COLO668 (cell line): ENCODE data around the gene EEF1A2.
"Not testable (repeated sequence)": the region's sequence is repeated elsewhere in the genome, so short reads cannot be mapped to it uniquely, and the experiment has no call there.

ENCODE experiments used
- DNase-seq: peaks from one replicate; lab custom pipeline; 2025; ENCODE audit not compliant: unreplicated experiment; lab: John Stamatoyannopoulos, UW

EEF1A2 gene

DNA sequence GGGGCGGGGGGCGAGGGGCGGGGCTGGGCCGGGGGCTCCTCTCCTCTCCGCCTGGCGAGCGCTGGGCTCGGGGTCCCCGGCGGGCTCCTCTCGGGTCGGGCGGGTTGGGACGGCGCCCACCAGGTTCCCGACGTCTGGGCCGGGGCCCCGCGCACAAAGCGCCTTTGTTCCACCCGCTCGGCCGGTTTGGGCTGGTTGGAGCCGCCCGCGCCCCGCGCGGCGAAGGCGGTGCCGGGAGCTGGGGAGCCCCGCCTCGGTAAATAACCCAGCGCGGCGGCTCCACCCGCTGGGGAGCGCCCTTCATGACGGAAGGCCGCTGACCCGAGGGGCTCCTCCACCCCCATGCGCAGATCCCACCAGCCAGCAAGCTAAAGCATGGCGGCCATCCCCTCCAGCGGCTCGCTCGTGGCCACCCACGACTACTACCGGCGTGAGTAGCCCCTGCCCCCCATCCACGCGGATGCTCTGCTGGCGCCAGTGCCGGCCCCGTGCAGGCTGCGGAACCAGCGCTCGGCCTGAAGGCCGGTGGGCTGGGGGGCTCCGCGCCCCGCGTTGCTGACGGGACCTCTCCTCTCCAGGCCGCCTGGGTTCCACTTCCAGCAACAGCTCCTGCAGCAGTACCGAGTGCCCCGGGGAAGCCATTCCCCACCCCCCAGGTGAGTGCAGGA, 22.2 kb upstream of the EEF1A2 start:
- DNase-seq, result peak; percentile 94

DNA sequence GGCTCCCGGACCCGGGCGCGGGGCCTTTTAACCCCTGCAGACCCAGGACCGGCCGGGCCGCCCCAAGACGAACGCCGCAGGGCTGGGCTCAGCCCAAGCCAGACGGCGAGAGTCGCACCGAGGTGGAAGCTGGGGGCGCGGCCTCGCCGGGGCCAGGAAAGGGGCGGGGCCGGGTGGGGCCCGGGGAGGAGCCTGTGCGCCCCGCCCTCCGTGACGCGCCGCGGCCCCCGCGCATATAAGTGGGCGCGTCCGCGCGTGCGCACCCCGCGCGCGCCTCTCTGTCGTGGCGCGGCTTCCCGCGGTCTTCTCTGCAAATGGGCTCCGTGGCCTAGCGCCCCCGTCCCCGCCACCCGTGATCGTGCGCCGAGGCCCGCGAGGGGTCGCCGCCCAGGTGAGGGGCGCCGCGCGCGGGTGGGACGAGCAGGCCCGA, 21.6 kb upstream of the EEF1A2 start, which contains the start of gene PPDPF:
Gene PPDPF (plus strand): TSS at position 262 of the 430 bp plus-strand sequence. CDS start 544 bp downstream, outside the sequence.
- peak; percentile 91 for DNase-seq

DNA sequence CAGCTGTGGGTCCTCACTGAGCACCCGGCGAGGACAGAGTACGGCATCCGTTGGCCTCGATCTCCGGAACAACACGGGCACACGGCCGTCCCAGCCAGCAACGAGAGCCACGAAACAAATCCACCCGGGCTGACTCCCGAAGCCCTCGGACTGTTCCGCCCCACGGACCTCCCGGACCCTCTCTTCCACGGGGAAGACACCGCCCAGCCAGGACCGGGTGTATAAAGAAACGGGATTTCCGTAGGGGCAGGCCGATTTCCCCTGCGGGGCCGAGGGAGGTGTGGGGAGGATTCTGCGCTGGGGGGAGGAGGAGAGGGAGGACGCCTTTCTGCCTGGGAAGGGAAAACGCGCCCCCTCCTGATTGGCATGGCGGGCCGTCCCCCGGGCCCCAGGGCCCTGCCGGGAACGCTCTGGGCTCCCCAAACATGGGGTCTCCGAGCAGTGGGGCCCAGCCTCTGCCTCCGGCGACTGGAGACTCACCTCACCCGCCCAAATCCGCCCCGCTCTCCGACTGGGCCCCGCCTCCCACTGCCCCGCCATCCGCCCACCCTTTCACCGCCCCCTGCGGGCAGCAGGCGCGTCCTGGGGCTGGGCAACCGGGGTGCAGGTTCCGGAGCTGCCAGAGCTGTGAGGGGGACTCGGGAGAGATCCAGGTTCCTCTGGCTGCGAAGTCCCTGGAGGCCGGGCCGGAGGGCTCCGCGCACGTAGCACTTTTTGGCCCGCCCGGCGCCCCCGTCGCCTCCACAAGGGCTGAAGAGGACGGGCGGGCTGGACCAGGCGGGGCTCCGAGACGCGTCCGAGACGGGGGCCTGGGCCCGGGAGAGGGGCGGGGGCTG, 21.0 kb upstream of the EEF1A2 start:
- DNase-seq, result peak; percentile 70

GRCh38 chr20:63518946-63519667, 20.2 kb upstream of the EEF1A2 start:
- no peak for DNase-seq

GRCh38 chr20:63518351-63518861, 19.5 kb upstream of the EEF1A2 start:
- DNase-seq, result no peak

DNA sequence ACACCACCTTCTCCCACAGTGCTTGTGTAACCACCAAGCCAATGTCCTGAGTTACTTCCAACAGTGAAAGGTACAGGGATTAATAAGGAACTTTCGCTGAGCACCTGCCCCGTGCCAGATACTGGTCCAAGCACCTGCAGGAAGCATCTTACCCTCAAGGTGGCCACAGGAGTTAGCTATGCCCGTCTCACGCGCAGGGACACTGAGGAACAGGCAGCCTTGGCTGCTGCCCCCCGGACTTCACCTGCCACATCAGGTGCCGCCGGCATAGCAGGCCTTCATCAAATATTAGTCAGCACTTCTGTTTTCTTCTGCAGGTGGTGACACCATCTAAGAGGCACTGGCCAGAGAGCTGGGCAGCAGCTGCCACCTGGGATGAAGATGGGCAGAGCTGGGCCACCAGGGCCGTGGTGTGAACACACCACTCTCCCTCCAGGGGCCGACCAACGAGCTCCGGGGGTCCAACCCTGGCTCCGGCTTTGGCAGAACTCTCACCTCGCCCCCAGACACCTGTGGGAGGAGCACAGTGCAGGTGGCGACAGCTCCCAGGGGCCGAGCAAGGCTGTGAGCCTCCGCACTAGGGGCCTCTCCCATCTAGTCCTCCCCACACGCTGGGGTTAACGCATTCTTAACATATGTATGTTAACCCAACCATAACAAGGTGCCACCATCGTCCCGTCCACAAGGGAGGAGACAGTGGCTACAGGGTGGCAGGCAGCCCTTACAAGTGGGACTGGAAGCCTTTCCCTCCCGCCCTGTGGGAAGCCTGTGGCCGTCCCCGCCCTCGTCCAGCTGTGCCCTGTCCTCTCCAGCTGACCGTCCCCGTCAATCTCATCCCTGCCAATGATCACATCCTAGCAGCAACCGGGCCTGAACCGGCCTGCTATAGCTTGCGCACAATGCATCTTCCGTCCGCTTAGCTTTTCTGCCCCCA, 18.8 kb upstream of the EEF1A2 start:
- no peak for DNase-seq

GRCh38 chr20:63514520-63514919, 15.6 kb upstream of the EEF1A2 start:
- DNase-seq, result not testable (repeated sequence)

DNA sequence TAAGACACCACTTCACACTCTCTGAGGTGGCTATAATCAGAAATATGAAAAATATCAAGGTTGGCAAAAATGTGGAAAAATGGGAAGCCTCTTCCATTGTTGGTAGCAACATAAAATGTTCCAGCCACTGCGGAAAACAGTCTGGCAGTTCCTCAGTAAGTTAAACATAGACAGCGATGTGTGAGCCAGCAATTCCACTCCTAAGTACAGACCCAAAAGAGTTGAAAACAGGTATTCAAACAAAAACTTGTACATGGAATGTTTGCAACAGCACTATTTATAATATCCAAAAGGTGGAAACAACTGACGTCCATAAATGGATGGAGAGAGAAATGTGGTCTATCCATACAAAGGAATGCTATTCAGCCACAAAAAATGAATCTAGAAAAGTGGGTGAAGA, 14.3 kb upstream of the EEF1A2 start:
- no peak for DNase-seq

DNA sequence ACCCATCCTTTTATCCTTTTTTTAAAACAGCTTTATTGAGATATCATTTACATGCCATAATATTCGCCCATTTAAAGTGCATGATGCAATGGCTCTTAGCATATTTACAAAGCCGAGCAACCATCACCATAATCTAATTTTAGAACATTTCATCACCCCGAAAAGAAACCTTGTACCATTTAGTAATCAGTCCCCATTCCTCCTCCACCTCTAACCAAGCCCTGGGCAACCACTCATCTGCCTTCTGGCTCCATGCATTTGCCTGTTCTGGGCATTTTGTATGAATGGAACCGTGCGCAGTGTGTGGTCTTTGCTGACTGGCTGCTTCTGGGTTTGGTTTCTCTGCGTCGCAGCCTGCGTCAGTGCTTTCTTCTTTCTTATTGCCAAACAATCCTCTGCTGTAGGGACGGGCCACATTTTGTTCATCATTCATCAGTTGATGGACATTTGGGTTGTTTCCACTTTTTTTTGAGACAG, 10.2 kb upstream of the EEF1A2 start:
- DNase-seq, result no peak

GRCh38 chr20:63508072-63508768, 9.3 kb upstream of the EEF1A2 start:
- DNase-seq, result peak; percentile 17

GRCh38 chr20:63507083-63507743, 8.3 kb upstream of the EEF1A2 start:
- DNase-seq, result no peak

GRCh38 chr20:63505723-63506122, 6.8 kb upstream of the EEF1A2 start:
- no peak for DNase-seq

DNA sequence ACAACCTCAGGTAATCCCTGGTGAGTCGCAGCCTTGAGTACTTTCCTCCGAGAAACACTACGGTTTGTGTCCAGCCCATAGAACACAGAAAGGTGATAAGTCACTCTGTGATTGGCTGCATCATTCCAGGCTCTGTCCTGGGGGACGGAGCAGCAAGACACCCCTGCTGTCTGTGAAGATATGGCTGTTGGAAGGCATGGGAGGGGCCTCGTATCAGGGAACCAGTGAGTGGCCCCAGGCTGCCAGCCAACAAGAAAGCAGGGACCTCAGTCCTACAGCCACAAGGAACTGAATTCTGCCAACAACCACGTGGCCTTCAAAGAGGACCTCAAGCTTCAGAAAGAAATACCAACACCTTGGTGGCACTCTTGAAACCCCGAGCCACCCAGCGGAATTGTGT, 6.4 kb upstream of the EEF1A2 start:
- DNase-seq, result no peak

DNA sequence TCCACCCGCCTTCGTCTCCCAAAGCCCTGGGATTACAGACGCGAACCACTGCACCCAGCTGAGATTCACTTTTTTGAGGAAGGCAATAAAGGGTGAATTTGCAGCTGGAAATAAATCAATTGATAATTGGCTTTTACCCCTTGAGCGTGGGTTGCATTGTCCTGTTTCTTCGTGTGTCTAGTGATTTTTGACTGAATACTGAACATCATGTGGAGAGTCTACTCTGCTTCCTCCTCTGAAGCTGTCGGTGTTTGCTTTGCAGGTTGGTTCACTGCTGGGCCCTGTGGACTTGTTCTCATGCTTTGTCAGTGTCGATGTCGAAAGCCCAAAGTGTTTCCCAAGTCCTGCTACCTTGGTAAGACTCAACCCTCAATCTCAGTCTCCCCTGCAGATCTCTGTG, 5.8 kb upstream of the EEF1A2 start:
- DNase-seq, result no peak

DNA sequence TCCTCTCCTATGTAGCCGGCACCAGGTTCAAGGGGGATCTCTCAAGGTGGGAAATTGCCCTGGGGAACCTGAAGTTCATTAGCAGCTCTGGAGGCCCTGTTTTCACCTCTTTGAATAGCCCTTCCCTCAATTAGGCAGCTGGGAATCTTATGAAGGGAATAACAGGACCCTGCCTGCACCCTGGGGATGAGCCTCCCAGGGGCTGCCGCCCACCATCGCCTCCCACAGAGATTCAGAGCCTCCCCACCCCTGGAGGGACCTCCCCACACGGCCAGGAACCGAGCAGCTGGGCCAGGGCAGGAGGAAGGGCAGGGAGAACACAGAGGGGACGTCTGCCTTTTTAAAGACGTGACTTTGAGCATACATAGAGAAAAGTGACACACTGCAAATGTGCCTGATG, 4.6 kb upstream of the EEF1A2 start:
- DNase-seq, result no peak

DNA sequence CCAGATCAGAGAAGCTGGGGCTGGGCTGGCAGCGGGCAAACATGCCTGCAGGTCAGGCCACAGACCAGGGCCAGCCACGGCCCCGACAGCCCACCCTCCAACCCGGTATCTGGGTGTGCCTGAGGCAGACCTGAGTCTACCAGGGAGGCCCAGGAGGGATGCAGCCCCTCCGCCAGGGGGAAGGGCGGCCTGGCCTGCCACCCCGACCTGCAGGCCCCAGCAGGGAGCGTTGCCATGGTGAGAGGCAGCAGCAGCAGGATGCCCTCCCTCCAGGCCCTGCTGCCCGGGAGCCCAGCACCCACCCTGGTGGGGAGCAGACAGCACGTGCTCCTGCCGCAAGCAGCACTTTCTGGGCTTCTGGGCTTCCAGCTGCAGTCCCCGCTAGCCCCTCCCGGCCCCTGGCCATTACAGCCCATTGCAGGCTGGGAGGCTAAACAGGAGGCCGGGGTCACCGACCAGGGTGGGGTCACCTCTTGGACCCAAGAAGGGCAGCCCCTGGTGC, 3.8 kb upstream of the EEF1A2 start:
- peak; percentile 54 for DNase-seq

DNA sequence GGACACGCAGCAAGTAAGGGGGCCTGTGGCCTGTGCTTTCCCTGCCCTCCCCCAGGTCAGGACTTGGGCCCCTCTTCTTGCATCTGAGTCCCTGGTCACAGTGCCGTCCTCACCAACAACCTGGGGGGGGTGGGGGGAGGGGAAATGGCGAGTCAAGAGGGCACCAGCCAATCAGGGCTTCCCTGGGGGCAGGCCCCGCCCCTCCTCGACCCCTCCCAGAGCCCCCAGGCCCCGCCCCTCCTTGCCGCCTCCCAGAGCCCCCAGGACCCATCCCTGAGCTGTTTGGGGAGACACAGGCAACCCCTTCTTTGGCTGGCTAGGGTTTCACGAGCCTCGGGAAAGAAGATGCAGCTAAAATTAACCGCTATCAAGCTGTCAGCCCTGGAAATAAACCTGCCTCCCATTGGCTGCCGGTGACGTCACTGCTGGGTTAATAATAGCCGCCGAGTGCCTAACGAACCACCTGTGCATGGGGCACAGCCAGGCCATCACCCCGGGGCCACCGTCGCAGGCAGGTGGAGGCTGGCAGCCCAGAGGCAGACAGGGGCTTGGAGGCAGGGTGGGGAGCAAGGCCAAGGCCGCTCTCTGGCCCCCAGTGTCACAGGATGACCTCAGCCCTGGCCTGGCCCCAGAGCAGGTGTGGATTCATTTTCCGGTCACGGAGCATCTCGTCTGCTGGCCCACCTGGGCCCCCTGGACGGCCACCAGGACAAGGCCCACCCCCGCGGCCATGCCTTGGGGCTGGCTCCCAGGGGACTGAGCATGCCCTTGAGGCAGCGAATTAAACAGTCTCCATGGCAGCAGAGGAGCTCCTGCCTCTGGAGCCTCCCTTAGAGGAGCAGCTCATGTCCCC, 3.2 kb upstream of the EEF1A2 start:
- DNase-seq, result peak; percentile 91
